ELF-1 (cell line): ENCODE measurements around the gene ATP6V1G1.
"Not testable (repeated sequence)": the region's sequence is repeated elsewhere in the genome, so short reads cannot be mapped to it uniquely, and the experiment has no call there.

ENCODE experiments used
- DNase-seq: peaks from one replicate; pipeline ENCODE4 v3.0.0-alpha.2; 2016; ENCODE audit warnings: low read depth, low spot score

Gene ATP6V1G1, protein sequence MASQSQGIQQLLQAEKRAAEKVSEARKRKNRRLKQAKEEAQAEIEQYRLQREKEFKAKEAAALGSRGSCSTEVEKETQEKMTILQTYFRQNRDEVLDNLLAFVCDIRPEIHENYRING

DNA sequence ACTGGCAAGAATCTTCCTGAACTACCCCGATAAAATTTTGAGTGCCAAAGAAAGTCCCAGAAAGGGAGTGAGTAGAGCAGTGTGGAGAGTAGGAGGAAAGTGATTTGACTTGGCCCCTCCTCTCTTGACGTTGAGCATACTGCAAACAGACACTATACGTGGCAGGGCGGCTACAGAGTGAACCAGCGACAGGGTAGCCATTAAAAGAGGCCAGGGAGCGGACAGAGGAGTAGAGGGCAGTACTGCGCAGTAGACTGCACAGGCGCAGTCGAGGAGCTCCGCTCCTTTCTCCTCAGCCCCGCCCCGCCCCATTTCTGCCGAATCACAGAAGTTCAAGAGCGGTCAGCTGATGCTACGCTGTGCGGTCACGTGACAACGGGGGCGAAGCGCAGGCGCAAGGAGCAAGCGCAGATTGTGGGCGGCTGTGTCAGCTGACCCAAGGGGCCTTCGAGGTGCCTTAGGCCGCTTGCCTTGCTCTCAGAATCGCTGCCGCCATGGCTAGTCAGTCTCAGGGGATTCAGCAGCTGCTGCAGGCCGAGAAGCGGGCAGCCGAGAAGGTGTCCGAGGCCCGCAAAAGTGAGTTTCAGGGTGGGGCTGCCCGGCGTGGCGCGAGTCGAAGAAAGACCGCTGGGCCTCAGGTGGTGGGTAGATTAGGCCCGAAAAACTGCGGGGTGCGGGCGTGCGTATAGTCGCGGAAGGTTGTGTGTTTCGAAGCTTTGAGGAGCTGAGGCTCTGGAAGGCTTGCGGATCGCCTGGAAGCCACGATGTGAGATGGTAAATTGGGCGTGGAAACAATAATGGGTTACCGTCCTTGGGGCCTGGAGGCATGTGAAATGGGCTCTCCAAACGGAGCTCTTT is at the start of gene ATP6V1G1:
Gene ATP6V1G1 (plus strand): TSS at position 425 of the 858 bp plus-strand sequence. CDS start 70 bp downstream, at position 495.
- peak; percentile 99 for DNase-seq

DNA sequence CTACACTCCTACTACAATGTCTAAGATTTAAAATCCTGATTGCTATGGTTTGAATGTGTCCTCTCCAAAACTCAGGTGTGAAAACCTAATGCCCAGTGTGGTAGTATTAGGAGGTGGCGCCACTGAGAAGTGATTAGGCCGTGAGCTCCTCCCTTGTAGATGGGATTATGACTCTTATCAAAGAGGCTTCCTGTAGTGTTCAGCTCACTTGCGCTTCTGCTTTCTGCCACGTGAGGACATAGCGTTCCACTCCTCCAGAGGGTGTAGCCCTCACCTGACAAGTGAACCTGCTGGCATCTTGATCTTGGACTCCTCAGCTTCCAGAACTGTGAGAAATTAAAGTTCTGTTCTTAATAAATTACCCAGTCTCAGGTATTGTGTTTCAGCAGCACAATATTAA is 49.3 kb upstream of the ATP6V1G1 start:
- peak; percentile 47 for DNase-seq

DNA sequence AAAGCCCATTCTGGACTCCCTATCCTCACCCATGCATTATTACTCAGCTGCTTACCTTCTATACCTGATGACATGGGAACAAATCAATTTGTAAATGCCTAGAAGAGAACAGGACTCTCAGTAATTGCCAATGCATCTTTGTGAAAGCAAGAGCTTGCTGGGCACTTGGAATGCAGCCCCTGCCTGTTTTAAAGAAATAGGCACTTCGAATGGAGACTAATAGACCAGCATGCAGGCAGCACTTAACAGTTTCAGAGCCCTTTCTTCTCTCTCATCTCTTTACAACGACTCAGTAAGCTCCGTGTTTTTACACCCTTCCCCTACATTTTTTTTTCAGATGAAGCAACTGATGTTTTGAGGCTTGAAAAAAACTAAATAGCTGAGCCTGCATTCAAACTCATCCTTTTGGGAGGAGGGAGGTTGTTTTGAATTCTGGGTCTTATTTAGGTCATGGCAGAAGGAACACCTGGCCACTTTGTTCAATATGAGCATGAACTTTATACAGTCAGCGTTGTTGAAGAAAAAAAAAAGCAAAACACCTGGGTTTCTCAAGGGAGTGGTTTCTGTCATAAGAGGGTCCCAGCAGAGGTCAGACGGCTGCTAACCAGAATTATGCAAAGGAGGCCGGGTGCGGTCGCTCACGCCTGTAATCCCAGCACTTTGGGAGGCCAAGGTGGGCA is 47.7 kb upstream of the ATP6V1G1 start:
- no peak for DNase-seq

DNA sequence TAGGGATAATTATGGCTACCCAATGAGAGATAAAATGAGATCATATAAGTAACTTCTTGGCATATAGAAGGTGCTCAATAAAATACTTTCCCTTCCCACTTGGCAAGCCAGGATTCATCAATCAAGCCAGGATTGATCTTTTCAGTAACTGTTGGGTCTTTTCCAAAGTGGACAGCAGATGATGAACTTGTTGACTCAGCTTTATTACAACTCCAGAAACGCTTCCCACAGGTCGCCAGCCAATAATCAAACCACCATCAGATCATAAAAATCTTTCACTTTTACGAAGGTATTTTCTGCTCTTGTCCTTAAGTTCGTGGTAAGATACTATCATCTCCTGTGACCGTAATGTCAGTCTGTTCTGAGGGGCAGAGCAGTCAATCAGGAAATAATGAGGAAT is 42.5 kb upstream of the ATP6V1G1 start:
- no peak for DNase-seq

DNA sequence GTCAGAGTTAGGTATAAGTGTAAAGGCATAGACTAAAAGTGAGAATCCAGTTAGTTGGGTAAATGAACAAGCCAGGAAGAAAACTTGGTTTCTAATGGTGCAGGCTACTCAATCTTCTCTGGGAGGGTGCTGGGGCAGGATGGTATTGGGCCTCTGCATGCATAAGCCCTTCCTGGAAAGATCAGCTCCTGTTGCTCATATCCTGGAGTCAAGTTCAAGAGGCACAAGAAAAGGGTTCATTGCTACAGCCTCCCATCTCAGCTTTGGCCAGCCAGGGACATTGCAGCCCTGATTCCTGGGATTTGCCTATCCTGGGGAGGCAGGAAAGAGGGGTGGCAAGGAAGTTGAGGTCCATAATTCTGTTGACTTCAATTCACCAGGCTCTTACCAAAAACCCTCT is 40.7 kb upstream of the ATP6V1G1 start:
- DNase-seq: no peak

DNA sequence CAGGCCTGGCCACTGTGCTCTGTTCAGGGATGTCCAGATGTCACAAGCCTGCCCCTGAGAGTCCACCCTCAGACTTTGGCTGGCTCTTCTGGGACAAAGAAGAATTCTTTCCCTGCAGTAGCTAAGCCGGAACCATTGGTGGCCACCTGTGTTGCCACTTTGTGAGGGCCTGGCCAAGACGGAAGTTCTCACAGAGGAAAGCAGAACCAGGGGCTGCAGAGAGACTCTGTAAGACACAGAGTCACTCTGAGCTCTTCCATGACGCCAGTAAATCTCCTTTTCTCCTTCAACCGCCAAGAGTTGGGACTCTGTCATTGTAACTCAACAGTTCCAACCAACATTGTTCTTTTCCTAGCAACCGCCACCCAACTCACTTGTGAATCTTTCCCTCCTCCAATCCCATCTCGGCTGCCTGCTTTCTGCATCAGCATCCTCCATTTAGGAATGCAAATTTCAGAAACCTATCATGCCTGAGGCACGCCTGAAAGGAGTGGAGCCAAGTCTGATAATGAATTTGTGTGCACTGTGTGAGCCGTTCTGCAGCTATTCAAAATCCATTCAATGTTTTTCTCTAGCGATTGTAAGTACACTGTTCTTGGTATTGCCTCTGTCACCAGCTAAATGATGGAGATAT is 37.8 kb upstream of the ATP6V1G1 start:
- no peak for DNase-seq

DNA sequence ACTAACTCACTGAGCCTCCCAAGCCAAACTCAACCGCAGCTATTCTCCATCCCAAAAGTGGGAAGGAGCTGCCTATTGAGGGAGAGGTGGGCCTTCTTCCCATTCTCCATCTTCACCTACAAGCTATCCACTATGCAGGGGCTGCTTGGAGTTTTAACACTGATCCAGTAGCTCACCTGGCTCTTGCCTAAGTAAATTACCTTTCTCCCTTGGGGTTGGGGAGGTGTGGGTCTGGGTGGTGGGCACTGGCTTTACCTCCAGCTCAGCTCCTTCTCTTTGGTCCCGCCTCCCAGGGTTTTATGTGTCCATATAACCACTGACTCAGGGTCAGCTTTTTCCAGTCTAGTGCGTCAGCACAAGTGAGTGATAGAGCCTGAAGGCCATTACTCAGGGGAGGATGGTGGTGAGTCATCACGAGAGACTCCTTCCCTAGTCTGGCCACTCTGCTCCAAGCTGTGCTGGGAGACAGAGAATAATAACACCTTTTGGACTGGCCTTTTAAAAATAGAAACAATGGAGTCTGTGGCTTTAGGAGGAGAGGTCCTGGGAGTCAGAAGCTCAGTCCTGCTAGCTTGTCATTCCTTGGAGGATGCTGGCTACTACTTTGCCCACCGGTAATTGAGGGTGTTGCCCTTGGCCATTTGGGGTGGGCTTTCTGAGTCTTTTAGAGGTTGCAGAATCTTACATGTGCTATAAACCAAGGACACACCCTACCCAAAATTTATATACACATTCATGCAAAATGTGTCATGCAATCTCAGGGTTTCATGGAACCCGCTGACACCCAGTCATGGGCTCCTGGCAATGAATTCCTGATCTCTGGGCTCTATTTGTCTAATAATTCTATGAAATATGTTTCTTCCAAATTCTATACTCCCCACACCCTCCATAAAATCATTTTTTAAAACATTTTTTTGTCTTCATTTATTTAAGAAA is 35.6 kb upstream of the ATP6V1G1 start:
- DNase-seq: peak; percentile 84

DNA sequence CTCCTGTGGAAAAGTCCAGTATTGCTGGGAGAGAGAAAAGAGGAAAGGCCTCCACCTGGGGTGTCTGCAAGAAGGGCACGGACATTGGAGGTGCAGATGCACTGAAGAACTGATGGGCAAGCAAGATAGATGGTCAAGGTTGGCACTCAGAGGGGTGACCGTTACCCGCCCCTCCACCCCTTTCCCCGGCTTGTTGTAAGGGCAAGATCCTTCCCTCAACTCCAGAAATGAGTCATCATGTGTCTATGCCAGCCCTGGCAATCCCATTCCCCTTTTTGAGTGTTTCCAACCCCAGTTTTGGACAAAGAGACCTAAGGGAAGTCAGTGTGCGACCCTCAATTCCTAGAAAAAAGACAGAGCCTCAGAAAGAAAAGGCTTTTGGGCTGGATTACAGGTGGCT is 34.9 kb upstream of the ATP6V1G1 start:
- no peak for DNase-seq

DNA sequence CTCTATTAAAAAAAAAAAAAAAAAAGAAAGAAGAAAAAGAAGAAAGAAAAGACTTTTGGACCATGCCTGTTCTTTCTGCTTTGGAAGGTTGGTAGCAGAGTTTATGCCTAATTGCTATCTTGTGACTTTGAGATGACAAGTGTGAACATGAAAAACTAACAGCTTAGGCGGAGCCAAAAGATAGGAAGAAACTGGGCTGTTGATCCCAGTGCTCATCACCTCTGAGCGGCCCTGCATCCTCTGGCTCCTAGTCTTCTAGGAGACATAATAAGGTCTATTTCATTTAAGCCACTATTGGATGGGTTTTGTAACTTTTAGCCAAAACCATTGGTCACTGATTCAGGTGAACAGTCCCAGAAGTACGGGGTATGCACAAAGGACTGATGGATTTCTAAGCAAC is 34.4 kb upstream of the ATP6V1G1 start:
- no peak for DNase-seq

DNA sequence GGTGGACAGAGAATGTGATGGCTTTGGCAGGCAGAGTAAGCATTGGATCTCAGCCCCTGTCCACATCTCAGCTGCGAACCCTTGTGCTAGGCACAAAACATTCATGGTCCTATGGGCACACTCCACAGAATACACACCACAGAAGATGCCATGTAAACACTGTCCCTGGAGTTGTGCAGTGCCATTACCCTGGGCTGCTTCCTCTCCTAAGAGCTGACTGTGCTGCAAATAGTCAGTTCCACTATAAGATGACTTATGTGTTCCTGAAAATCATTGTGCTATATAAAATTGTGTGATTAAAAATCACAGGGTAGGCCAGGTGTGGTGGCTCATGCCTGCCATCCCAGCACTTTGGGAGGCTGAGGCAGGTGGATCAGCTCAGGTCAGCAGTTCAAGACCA is 31.9 kb upstream of the ATP6V1G1 start:
- no peak for DNase-seq

DNA sequence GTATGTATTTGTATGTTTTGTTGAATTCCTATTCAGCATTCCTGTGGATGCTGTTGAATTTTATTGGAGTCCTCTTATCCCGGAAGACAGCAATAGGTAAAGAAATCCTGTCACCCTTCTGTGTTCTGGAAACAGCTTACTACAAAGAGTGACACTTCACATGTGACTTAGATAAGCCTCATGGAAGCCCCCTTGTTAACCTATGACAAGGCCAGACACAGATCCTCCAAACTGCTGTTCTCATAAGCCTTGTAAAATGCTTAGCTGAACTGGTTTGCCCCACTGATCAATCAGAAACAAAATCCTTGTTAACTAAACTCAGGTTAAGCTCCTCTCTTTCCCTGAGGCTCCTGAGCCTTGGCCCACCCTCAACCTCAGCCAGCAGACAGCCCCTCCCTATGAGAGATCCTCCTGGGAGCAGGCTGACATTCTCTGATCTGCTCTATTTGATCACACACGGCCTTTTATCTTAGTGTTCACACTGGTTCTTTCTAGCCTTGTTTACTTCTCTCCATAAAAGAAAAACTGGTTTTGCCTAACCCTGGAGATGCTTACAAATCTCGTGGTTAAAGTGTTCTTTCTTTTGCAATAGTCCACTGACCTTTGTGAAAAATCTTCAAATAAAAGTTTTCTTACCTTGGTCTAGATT is 29.4 kb upstream of the ATP6V1G1 start:
- peak; percentile 61 for DNase-seq

DNA sequence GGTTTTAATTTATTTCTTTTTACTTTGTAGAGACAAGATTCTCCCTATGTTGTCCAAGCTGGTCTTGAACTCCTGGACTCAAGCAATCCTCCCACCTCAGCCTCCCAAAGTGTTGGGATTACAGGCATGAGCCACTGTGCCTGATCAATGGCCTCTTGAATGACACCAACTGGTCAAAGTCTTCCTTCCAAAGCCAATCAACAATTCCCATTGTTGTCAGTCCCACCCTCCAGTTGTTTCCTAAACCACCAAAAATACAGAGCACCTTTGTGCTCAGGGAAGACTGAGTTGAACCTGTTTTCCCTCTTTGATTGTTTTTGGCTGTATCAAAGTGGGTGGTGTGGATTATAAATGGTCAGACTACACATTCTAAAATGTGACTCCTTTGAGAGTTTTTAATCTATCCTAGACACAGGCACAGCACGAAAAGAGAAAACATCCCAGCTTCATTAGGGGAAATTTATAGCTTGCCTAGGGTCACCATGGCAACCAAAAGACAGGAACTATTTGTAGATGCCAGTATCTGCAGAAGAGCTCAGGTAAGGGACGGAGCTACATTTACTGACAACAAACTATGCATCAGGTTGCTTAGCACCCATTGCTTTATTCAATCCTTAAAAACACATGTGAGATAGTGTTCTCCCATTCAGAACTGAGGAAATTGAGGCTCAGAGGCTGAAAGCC is 27.6 kb upstream of the ATP6V1G1 start:
- DNase-seq: no peak

DNA sequence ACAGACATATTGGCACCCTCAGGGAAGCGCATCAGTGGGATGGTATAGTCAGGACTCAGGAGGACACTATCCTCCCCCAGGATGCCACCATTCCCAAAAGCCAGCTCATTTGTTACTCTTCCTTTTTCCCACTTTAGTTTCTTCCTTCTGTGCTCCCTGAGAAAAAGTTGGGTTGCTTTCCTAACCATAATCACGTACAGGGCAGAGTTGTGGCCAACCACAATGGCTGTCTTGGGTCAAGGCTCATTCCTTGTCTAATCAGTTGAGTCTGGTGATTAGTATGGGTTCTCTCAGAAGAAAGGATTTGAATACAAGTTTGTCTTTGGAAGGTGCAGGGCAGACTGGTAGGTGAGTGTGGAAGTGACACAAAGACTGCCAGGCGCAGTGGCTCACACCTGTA is 26.6 kb upstream of the ATP6V1G1 start:
- DNase-seq: no peak

DNA sequence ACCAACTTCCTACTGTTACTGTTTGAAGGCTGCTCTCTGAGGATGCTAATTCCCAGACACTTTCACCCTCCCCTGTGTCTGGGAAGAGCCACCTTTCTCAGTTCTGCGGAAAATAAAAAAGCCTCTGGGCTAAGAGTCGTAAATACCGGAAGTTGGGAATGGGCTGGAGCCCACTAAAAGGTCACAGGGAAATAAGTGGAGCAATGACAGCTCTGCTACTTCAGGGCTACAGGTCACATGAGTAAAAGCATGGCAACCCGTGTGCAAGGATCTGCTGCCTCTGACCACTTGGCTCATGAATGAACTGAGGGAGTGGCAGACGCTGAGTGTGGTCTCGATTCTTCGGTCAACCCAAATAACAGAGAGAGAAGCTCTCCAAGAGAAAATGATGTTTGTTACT is 25.8 kb upstream of the ATP6V1G1 start:
- DNase-seq: peak; percentile 47

DNA sequence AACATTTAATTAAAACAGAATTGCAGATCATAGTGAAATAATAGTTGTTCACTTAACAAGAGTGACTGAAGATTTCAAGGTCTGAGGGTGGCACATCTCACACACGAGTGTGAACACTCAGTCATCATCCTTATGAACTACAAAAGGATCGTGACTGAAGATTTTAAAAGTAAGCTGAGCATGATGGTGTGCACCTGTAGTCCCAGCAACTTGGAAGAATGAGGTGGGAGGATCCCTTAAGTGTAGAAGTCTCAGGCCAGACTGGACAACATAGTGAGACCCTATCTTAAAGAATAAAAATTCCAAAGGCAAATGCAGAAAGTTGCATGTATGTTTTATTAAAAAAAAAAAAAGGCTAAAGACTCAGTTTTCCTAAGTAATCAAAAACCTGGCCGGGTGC is 22.4 kb upstream of the ATP6V1G1 start:
- DNase-seq: no peak

DNA sequence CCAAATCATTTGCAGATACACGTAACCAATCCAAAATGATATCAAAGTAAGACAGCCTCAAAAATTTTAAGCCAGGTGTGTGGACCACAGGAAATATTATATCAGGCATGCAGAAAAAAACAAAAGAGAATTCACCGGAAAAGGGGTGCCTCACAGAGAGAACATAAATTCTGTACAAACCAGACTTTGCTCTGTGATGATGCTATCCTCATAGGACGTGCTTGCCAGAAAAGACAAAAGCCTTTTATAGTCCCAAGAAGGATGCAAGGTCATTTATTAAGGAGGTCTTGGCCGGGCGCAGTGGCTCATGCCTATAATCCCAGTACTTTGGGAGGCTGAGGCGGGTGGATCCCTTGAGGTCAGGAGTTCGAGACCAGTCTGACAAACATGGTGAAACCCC is 16.8 kb upstream of the ATP6V1G1 start:
- no peak for DNase-seq

DNA sequence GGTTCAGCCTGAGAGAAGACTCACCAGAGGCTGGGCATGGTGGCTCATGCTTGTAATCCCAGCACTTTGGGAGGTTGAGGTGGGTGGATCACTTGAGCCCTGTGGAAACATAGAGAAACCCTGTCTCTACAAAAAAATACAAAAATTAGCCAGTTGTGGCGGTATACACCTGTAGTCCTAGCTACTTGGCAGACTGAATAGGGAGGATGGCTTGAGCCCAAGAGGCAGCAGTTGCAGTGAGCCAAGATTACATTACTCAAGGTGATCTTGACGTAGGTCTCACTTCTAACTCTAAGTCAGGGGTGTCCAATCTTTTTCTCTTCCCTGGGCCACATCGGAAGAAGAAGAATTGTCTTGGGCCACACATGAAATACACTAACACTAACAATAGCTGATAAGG is 16.2 kb upstream of the ATP6V1G1 start:
- no peak for DNase-seq

DNA sequence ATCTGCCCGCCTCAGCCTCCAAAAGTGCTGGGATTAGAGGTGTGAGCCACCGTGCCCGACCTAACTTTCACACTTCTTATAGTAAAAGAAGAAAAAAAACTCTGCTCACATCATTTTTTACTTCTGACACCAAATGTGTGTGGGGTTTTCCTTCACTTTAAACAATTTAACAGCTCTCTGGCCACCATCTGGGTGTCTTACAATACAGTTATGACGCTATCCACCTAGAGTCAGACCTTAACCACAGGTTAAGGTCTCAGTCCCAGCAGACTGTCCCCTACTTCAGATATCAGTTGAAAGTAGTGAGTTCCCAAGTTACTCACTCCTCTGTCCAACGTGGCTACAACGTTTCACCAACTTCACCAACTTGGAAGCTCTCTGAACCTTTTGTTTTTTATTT is 15.4 kb upstream of the ATP6V1G1 start:
- no peak for DNase-seq

DNA sequence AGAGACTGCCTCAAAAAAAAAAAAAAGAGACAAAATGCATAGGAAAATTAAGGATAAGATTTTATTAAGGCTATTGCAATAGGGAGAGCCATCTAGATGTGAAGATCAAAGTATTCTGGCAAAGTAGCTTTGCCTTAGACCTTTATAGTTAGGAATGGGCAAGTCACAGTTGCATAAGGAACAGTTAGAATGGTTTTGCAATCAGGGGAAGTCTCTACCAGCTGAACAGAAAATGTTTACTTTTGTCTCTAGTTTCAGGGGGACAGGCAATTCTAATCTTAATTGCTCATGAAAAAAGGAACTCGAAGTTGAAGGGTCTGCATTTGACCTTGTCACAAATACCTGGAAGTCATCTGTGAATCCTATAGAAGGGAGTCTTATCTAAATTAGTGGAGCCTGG is 13.1 kb upstream of the ATP6V1G1 start:
- no peak for DNase-seq

DNA sequence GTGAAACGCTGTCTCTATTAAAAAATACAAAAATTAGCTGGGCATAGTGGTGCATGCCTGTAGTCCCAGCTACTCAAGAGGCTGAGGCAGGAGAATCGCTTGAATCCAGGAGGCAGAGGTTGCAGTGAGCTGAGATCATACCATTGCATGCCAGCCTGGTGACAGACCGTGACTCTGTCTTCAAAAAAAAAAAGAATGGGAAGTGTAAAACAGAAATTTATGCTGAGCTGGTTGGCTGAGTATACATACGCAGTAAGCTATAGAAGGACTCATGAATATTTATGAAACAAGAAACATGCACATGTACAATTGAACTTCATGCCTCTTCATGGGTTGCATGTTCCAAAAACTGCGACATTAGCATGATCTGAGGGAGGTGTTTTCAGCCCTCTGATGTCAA is 10.8 kb upstream of the ATP6V1G1 start:
- DNase-seq: not testable (repeated sequence)
